ENCODE measurements around the gene CABLES2.

- no peak for TF ChIP-seq CTCF (IDR thresholded peaks at IDR 0.05; ENCODE audit: low read length)
- TF ChIP-seq EZH2 (IDR thresholded peaks at IDR 0.05; ENCODE audit: borderline replicate concordance, low read length), result no peak
Observed at GRCh38 chr20:62362590-62362940, 44.5 kb downstream of the CABLES2 start.

All from OCI-LY1 (cell line).